ENCODE data around the gene LSM14A.
A peak's percentile ranks its signal among the peaks of the same experiment; 100 is the strongest.
"Not testable (repeated sequence)": the region's sequence is repeated elsewhere in the genome, so short reads cannot be mapped to it uniquely, and the experiment has no call there.

Gene LSM14A

GRCh38 chr19:34189917-34190425 is 17.7 kb downstream of the LSM14A start:
- no peak for DNase-seq (ENCODE audit: low read depth in 1 of 2, low spot score in 1 of 2)

GRCh38 chr19:34191355-34191962 is 19.2 kb downstream of the LSM14A start:
- DNase-seq (ENCODE audit: low read depth in 1 of 2, low spot score in 1 of 2): no peak

- no peak for DNase-seq (ENCODE audit: low read depth in 1 of 2, low spot score in 1 of 2)
These were observed 21.1 kb downstream of the LSM14A start for GRCh38 chr19:34193439-34193838.

- no peak for DNase-seq (ENCODE audit: low read depth in 1 of 2, low spot score in 1 of 2)
These were observed 21.6 kb downstream of the LSM14A start for GRCh38 chr19:34193876-34194275.

- no peak for DNase-seq (ENCODE audit: low read depth in 1 of 2, low spot score in 1 of 2)
These were observed 28.8 kb downstream of the LSM14A start for GRCh38 chr19:34201133-34201532.

- DNase-seq (ENCODE audit: low read depth in 1 of 2, low spot score in 1 of 2): not testable (repeated sequence)
These were observed 33.0 kb downstream of the LSM14A start for GRCh38 chr19:34205324-34205723.

- no peak for DNase-seq (ENCODE audit: low read depth in 1 of 2, low spot score in 1 of 2)
These were observed 36.1 kb downstream of the LSM14A start for GRCh38 chr19:34208291-34208884.

GRCh38 chr19:34209726-34210125 is 37.4 kb downstream of the LSM14A start:
- no peak for DNase-seq (ENCODE audit: low read depth in 1 of 2, low spot score in 1 of 2)

- DNase-seq (ENCODE audit: low read depth in 1 of 2, low spot score in 1 of 2): no peak
These were observed 41.0 kb downstream of the LSM14A start for GRCh38 chr19:34213283-34213682.

GRCh38 chr19:34214040-34214439 is 41.7 kb downstream of the LSM14A start:
- no peak for DNase-seq (ENCODE audit: low read depth in 1 of 2, low spot score in 1 of 2)

GRCh38 chr19:34215006-34215665 is 42.8 kb downstream of the LSM14A start:
- no peak for DNase-seq (ENCODE audit: low read depth in 1 of 2, low spot score in 1 of 2)

GRCh38 chr19:34215666-34216038 is 43.3 kb downstream of the LSM14A start:
- DNase-seq (ENCODE audit: low read depth in 1 of 2, low spot score in 1 of 2): no peak

- DNase-seq (ENCODE audit: low read depth in 1 of 2, low spot score in 1 of 2): not testable (repeated sequence)
These were observed 44.5 kb downstream of the LSM14A start for GRCh38 chr19:34216745-34217219.

GRCh38 chr19:34217952-34218817 is 45.9 kb downstream of the LSM14A start:
- DNase-seq (ENCODE audit: low read depth in 1 of 2, low spot score in 1 of 2): peak in 1 of 2 donors; percentile 30

- DNase-seq (ENCODE audit: low read depth in 1 of 2, low spot score in 1 of 2): no peak
These were observed 46.5 kb downstream of the LSM14A start for GRCh38 chr19:34218818-34219164.

GRCh38 chr19:34220472-34221063 is 48.3 kb downstream of the LSM14A start:
- DNase-seq (ENCODE audit: low read depth in 1 of 2, low spot score in 1 of 2): peak in 1 of 2 donors; percentile 11

- DNase-seq (ENCODE audit: low read depth in 1 of 2, low spot score in 1 of 2): no peak
These were observed 50.1 kb downstream of the LSM14A start for GRCh38 chr19:34222386-34222785.

- DNase-seq (ENCODE audit: low read depth in 1 of 2, low spot score in 1 of 2): no peak
These were observed 52.8 kb downstream of the LSM14A start for GRCh38 chr19:34224996-34225658.

GRCh38 chr19:34225659-34226015 is 53.3 kb downstream of the LSM14A start:
- no peak for DNase-seq (ENCODE audit: low read depth in 1 of 2, low spot score in 1 of 2)

- DNase-seq (ENCODE audit: low read depth in 1 of 2, low spot score in 1 of 2): no peak
These were observed 53.7 kb downstream of the LSM14A start for GRCh38 chr19:34226036-34226435.

GRCh38 chr19:34228347-34228746 is 56.0 kb downstream of the LSM14A start:
- DNase-seq (ENCODE audit: low read depth in 1 of 2, low spot score in 1 of 2): no peak
